ENCODE measurements around the gene VWA3A.

DNA sequence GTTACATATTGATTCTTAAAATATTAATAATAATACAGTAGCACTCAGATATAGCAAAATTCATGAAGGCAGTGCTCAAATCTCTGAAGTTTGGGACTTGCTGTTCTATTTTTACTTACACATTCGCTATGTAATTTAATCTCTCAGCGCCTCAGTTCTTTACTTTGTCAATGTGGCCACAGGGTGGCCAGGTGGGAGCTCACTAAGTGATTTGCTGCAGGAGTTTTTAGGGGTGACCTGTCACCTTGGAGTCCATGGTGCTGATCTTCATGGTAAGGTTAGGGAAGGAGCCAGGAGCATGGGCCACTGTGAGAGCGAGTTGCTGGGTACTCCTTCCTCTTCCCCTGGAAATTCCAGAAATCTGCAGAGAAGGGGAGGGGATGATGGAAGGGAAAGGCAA, 28.1 kb downstream of the VWA3A start:
- no peak for TF ChIP-seq LEF1 (IDR thresholded peaks at IDR 0.05; ENCODE audit: borderline replicate concordance)
- TF ChIP-seq SP1 (IDR thresholded peaks at IDR 0.05): no peak
- TF ChIP-seq ELF4 (IDR thresholded peaks at IDR 0.05): no peak
- TF ChIP-seq HDGF (IDR thresholded peaks at IDR 0.05; ENCODE audit: borderline replicate concordance): no peak
- no peak for TF ChIP-seq NFRKB (IDR thresholded peaks at IDR 0.05)
- TF ChIP-seq TARDBP (IDR thresholded peaks at IDR 0.05): no peak
- TF ChIP-seq FOXK2 (IDR thresholded peaks at IDR 0.05): no peak
- no peak for TF ChIP-seq FOXM1 (IDR thresholded peaks at IDR 0.05; ENCODE audit: borderline replicate concordance)
- no peak for TF ChIP-seq BHLHE40 (IDR thresholded peaks at IDR 0.05; ENCODE audit: borderline replicate concordance)
